HepG2 (cell line): Measurements from ENCODE around the gene EDC3. TPM values are rescaled to one million over a fixed set of nuclear protein-coding genes. Genes with fewer than 3 reads are reported as not detected.

Experiments used
- ATF7 ChIP-seq, 2 experiments: fragments of 450-650 bp in 1 of 2; sonication (generic) in 1 of 2; formaldehyde crosslinking in 1 of 2; IDR thresholded peaks; 2 replicates each; pipeline versions ENCODE4 v1.4.0 to v1.6.1; 2016 to 2020; ENCODE audit warnings: antibody characterized with exemption in 1 of 2, mild to moderate bottlenecking in 1 of 2, missing genetic modification reagents in 1 of 2
- CCDC6 ChIP-seq: sonication (generic); formaldehyde crosslinking; IDR thresholded peaks from 2 replicates; pipeline ENCODE4 v1.8.1; 2022; ENCODE audit warnings: mild to moderate bottlenecking, missing genetic modification reagents, moderate library complexity
- GATA4 ChIP-seq: sonication (generic); IDR thresholded peaks from 2 replicates; pipeline ENCODE4 v1.6.1; 2016; ENCODE audit warnings: antibody characterized with exemption, low read depth, borderline replicate concordance
- HHEX ChIP-seq: IDR thresholded peaks from 2 replicates; pipeline ENCODE4 v1.6.1; 2016; ENCODE audit warnings: control low read depth
- NR2C2 ChIP-seq: sonication (generic); formaldehyde crosslinking; IDR thresholded peaks from 2 replicates; pipeline ENCODE4 v1.4.0; 2020; ENCODE audit warnings: missing genetic modification reagents, mild to moderate bottlenecking, moderate library complexity, borderline replicate concordance
- ONECUT2 ChIP-seq: sonication (generic); formaldehyde crosslinking; IDR thresholded peaks from 2 replicates; pipeline ENCODE4 v1.4.0; 2020; ENCODE audit warnings: missing genetic modification reagents
- PBX3 ChIP-seq: sonication (generic); formaldehyde crosslinking; IDR thresholded peaks from 2 replicates; pipeline ENCODE4 v1.8.1; 2023; ENCODE audit warnings: missing genetic modification reagents, inconsistent platforms, borderline replicate concordance
- SIN3B ChIP-seq: fragments of 150-350 bp; IDR thresholded peaks from 2 replicates; pipeline ENCODE4 v1.6.1; 2014; ENCODE audit warnings: low read length
- SMYD3 ChIP-seq: sonication (generic); formaldehyde crosslinking; IDR thresholded peaks from 2 replicates; pipeline ENCODE4 v1.8.1; 2023; ENCODE audit warnings: mild to moderate bottlenecking, missing genetic modification reagents
- SPEN ChIP-seq: sonication (generic); formaldehyde crosslinking; IDR thresholded peaks from 2 replicates; pipeline ENCODE4 v1.5.1; 2020; ENCODE audit warnings: low read depth, mild to moderate bottlenecking, missing genetic modification reagents
- TP53 ChIP-seq: sonication (generic); formaldehyde crosslinking; conservative IDR thresholded peaks from 2 replicates; pipeline ENCODE4 v1.4.0; 2020; ENCODE audit warnings: missing genetic modification reagents
- ZFP82 ChIP-seq: sonication (generic); formaldehyde crosslinking; IDR thresholded peaks from 2 replicates; pipeline ENCODE4 v1.5.1; 2020; ENCODE audit warnings: mild to moderate bottlenecking, missing genetic modification reagents, borderline replicate concordance
- ZHX1 ChIP-seq: sonication (generic); formaldehyde crosslinking; IDR thresholded peaks from 2 replicates; pipeline ENCODE4 v1.8.1; 2022; ENCODE audit warnings: low read depth, mild to moderate bottlenecking, missing genetic modification reagents
- ZNF256 ChIP-seq: sonication (generic); formaldehyde crosslinking; conservative IDR thresholded peaks from 2 replicates; pipeline ENCODE4 v1.4.0; 2020; ENCODE audit warnings: missing genetic modification reagents
- ZNF30 ChIP-seq: sonication (generic); formaldehyde crosslinking; IDR thresholded peaks from 2 replicates; pipeline ENCODE4 v1.5.0; 2020; ENCODE audit warnings: mild to moderate bottlenecking, missing genetic modification reagents
- ZNF367 ChIP-seq: sonication (generic); formaldehyde crosslinking; IDR thresholded peaks from 2 replicates; pipeline ENCODE4 v1.4.0; 2020; ENCODE audit warnings: missing genetic modification reagents, borderline replicate concordance
- ZNF501 ChIP-seq: sonication (generic); formaldehyde crosslinking; IDR thresholded peaks from 2 replicates; pipeline ENCODE4 v1.5.1; 2020; ENCODE audit warnings: mild to moderate bottlenecking, moderate library complexity, missing genetic modification reagents
- ZNF660 ChIP-seq: sonication (generic); formaldehyde crosslinking; IDR thresholded peaks from 2 replicates; pipeline ENCODE4 v1.5.1; 2020; ENCODE audit warnings: mild to moderate bottlenecking, low read depth, missing genetic modification reagents, borderline replicate concordance
- ZNF704 ChIP-seq: sonication (generic); formaldehyde crosslinking; IDR thresholded peaks from 2 replicates; pipeline ENCODE4 v1.8.1; 2023; ENCODE audit warnings: mild to moderate bottlenecking, inconsistent platforms, moderate library complexity, missing genetic modification reagents, borderline replicate concordance
- polyA plus RNA-seq, 8 experiments: library from polyadenylated mRNA; depleted of rRNA in 3 of 8; stranded (reverse) in 7 of 8; unstranded in 1 of 8; fragments of >200 nt; fragmentation: Illumina TruSeq in 4 of 8; extraction: Trizol in 4 of 8; gene quantifications; 2 replicates each; pipeline versions ENCODE4 v1.2.1 to v1.2.3, GENCODE V29; 2011 to 2016; ENCODE audit warnings: low read depth in 4 of 8, missing spikeins in 1 of 8, mixed read lengths in 1 of 8; ENCODE audit not compliant: insufficient read depth in 1 of 8
- total RNA-seq, 5 experiments: library from RNA; depleted of rRNA; stranded (reverse); fragments of >200 nt; fragmentation: Illumina TruSeq; extraction: Trizol; gene quantifications; 2 replicates each; pipeline ENCODE4 v1.2.3, GENCODE V29; 2016; ENCODE audit warnings: low read depth in 1 of 5
- TF ChIP-seq, protein P1 (sequence below): sonication (generic); formaldehyde crosslinking; IDR thresholded peaks from 2 replicates; pipeline ENCODE4 v1.5.1; 2020; ENCODE audit warnings: mild to moderate bottlenecking, missing genetic modification reagents, moderate library complexity

Gene EDC3
- total and polyA plus RNA-seq, 2 of the 13 experiments (the other 11 are each of a cell fraction or from before 2014, with no cell fraction given) = 17.4 to 32.0 TPM

GRCh38 chr15:74614744-74615507 is 80.9 kb downstream of the EDC3 start (continued):
- TF ChIP-seq PBX3 (CRISPR knock-in tag) = no peak
- no peak for TF ChIP-seq ATF7 (IDR thresholded peaks at IDR 0.05)
- no peak for TF ChIP-seq ATF7 (CRISPR knock-in tag; IDR thresholded peaks at IDR 0.05)
- TF ChIP-seq SMYD3 (CRISPR knock-in tag) = no peak
- TF ChIP-seq SPEN (CRISPR knock-in tag) = no peak; the same call in 1 of the 2 replicates
- TF ChIP-seq ZNF30 (CRISPR knock-in tag) = 0 out of 2 replicates have a peak, but pooled peaks have one; percentile 81
- no peak for TF ChIP-seq ZNF367 (CRISPR knock-in tag)
- TF ChIP-seq NR2C2 (CRISPR knock-in tag) = no peak
- no peak for TF ChIP-seq ZNF704 (CRISPR knock-in tag)
- peak; percentile 2; the same call in 1 of the 2 replicates for TF ChIP-seq ZNF501
- TF ChIP-seq, protein P1, sequence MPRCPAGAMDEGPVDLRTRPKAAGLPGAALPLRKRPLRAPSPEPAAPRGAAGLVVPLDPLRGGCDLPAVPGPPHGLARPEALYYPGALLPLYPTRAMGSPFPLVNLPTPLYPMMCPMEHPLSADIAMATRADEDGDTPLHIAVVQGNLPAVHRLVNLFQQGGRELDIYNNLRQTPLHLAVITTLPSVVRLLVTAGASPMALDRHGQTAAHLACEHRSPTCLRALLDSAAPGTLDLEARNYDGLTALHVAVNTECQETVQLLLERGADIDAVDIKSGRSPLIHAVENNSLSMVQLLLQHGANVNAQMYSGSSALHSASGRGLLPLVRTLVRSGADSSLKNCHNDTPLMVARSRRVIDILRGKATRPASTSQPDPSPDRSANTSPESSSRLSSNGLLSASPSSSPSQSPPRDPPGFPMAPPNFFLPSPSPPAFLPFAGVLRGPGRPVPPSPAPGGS (CRISPR knock-in tag) = no peak; the same call in 1 of the 2 replicates
- no peak for TF ChIP-seq ZFP82 (CRISPR knock-in tag)
- 0 out of 2 replicates have a peak, but pooled peaks have one; percentile 22 for TF ChIP-seq SIN3B
- TF ChIP-seq CCDC6 (CRISPR knock-in tag) = no peak
- TF ChIP-seq TP53 (CRISPR knock-in tag) = no peak
- TF ChIP-seq ZNF660 (CRISPR knock-in tag) = no peak; the same call in 1 of the 2 replicates
- TF ChIP-seq ZNF256 (CRISPR knock-in tag) = no peak
- no peak for TF ChIP-seq ONECUT2 (CRISPR knock-in tag)
- no peak for TF ChIP-seq GATA4
- no peak for TF ChIP-seq HHEX (CRISPR knock-in tag)
- TF ChIP-seq ZHX1 = no peak
